H9 (cell line): Measurements from ENCODE around the gene DHCR24. TPM values are rescaled to one million over a fixed set of nuclear protein-coding genes. Genes with fewer than 3 reads are reported as not detected.

ENCODE experiments used
- DNase-seq: peaks from one replicate; pipeline ENCODE4 v3.0.0-alpha.2; 2017
- H2AFZ ChIP-seq: one replicate; pipeline ENCODE4 v1.6.1; 2013; ENCODE audit warnings: mild to moderate bottlenecking, low read length, control low read depth, moderate library complexity
- H2AK5ac ChIP-seq: 2 replicates; pipeline ENCODE4 v1.6.1; 2013; ENCODE audit warnings: low read length, control low read depth, mixed read lengths; ENCODE audit not compliant: insufficient read length
- H2BK120ac ChIP-seq: one replicate; pipeline ENCODE4 v1.6.1; 2013; ENCODE audit warnings: low read depth, mild to moderate bottlenecking, low read length, control low read depth, inconsistent platforms; ENCODE audit not compliant: poor library complexity, severe bottlenecking
- H2BK12ac ChIP-seq: 2 replicates; pipeline ENCODE4 v1.6.1; 2013; ENCODE audit warnings: low read length, control low read depth, mixed read lengths, low read depth; ENCODE audit not compliant: insufficient read length
- H2BK15ac ChIP-seq: 2 replicates; pipeline ENCODE4 v1.6.1; 2013; ENCODE audit warnings: low read depth, low read length, control low read depth
- H2BK20ac ChIP-seq: one replicate; pipeline ENCODE4 v1.6.1; 2013; ENCODE audit warnings: low read depth, mild to moderate bottlenecking, low read length, control low read depth, inconsistent platforms; ENCODE audit not compliant: poor library complexity, severe bottlenecking
- H2BK5ac ChIP-seq: 2 replicates; pipeline ENCODE4 v1.6.1; 2013; ENCODE audit warnings: low read length, control low read depth, mixed read lengths; ENCODE audit not compliant: insufficient read length
- H3K14ac ChIP-seq: 2 replicates; pipeline ENCODE4 v1.6.1; 2013; ENCODE audit warnings: low read length, control low read depth; ENCODE audit not compliant: insufficient read depth
- H3K18ac ChIP-seq: 2 replicates; pipeline ENCODE4 v1.6.1; 2013; ENCODE audit warnings: low read depth, mild to moderate bottlenecking, mixed read lengths, low read length, control low read depth; ENCODE audit not compliant: insufficient read length
- H3K23ac ChIP-seq: 2 replicates; pipeline ENCODE4 v1.6.1; 2013; ENCODE audit warnings: low read length, control low read depth, mixed read lengths, low read depth; ENCODE audit not compliant: insufficient read length
- H3K23me2 ChIP-seq: 2 replicates; pipeline ENCODE4 v1.6.1; 2013; ENCODE audit warnings: low read depth, mild to moderate bottlenecking, mixed read lengths, low read length, control low read depth; ENCODE audit not compliant: insufficient read length, poor library complexity, severe bottlenecking
- H3K27ac ChIP-seq: 2 replicates; pipeline ENCODE4 v1.5.1; 2013; ENCODE audit warnings: low read length, control low read depth, mixed read lengths, low read depth; ENCODE audit not compliant: insufficient read length
- H3K27me3 ChIP-seq: 2 replicates; pipeline ENCODE4 v1.6.1; 2013; ENCODE audit warnings: low read length, control low read depth, inconsistent platforms; ENCODE audit not compliant: insufficient read depth
- H3K4ac ChIP-seq: 2 replicates; pipeline ENCODE4 v1.6.1; 2013; ENCODE audit warnings: low read depth, mild to moderate bottlenecking, control low read depth, inconsistent platforms, low read length, moderate library complexity
- H3K4me1 ChIP-seq: 2 replicates; pipeline ENCODE4 v1.6.1; 2013; ENCODE audit warnings: low read length, control low read depth, inconsistent platforms; ENCODE audit not compliant: insufficient read depth
- H3K4me2 ChIP-seq: 2 replicates; pipeline ENCODE4 v1.6.1; 2013; ENCODE audit warnings: low read length, control low read depth, mixed read lengths; ENCODE audit not compliant: insufficient read length, insufficient read depth
- H3K56ac ChIP-seq: 2 replicates; pipeline ENCODE4 v1.6.1; 2013; ENCODE audit warnings: low read depth, mild to moderate bottlenecking, mixed read lengths, low read length, control low read depth; ENCODE audit not compliant: insufficient read length
- H3K79me1 ChIP-seq: 2 replicates; pipeline ENCODE4 v1.6.1; 2013; ENCODE audit warnings: low read depth, mild to moderate bottlenecking, moderate library complexity, low read length, control low read depth, inconsistent platforms; ENCODE audit not compliant: insufficient read depth, poor library complexity, severe bottlenecking
- H3K79me2 ChIP-seq: 2 replicates; pipeline ENCODE4 v1.6.1; 2013; ENCODE audit warnings: low read length, control low read depth, inconsistent platforms; ENCODE audit not compliant: insufficient read depth
- H3K9ac ChIP-seq: 2 replicates; pipeline ENCODE4 v1.6.1; 2013; ENCODE audit warnings: low read length, control low read depth, mixed read lengths; ENCODE audit not compliant: insufficient read length; ENCODE audit errors: extremely low read depth
- H3K9me3 ChIP-seq: one replicate; pipeline ENCODE4 v1.6.1; 2013; ENCODE audit warnings: low read depth, low read length, inconsistent platforms; ENCODE audit not compliant: control insufficient read depth
- H3T11ph ChIP-seq: one replicate; pipeline ENCODE4 v1.6.1; 2013; ENCODE audit warnings: mild to moderate bottlenecking, low read length, control low read depth, inconsistent platforms
- H4K20me1 ChIP-seq: one replicate; pipeline ENCODE4 v1.6.1; 2013; ENCODE audit not compliant: control insufficient read depth, insufficient read length, insufficient read depth
- H4K5ac ChIP-seq: 2 replicates; pipeline ENCODE4 v1.6.1; 2013; ENCODE audit warnings: low read depth, mild to moderate bottlenecking, mixed read lengths, low read length, control low read depth; ENCODE audit not compliant: insufficient read length
- H4K8ac ChIP-seq: replicated peaks from 2 replicates; pipeline ENCODE4 v1.6.1; 2013; ENCODE audit warnings: low read length, control low read depth, mixed read lengths, low read depth; ENCODE audit not compliant: insufficient read length
- H4K91ac ChIP-seq: 2 replicates; pipeline ENCODE4 v1.6.1; 2013; ENCODE audit warnings: low read depth, mild to moderate bottlenecking, moderate library complexity, mixed read lengths, low read length, control low read depth; ENCODE audit not compliant: insufficient read length
- H3K27ac Mint-ChIP-seq, 3 experiments: 2 replicates in 2 of 3; 3 replicates in 1 of 3; pipeline ENCODE4 v1.8.0; 2020 to 2021; ENCODE audit warnings: mixed read lengths in 3 of 3, mild to moderate bottlenecking in 1 of 3, moderate library complexity in 1 of 3
- H3K27me3 Mint-ChIP-seq: 2 replicates; pipeline ENCODE4 v1.8.0; 2021; ENCODE audit warnings: low read depth, mild to moderate bottlenecking, moderate library complexity, mixed read lengths
- H3K36me3 Mint-ChIP-seq, 3 experiments: 2 replicates in 2 of 3; 3 replicates in 1 of 3; pipeline ENCODE4 v1.8.0; 2020 to 2021; ENCODE audit warnings: low read depth in 3 of 3, mixed read lengths in 3 of 3; ENCODE audit not compliant: insufficient read depth in 1 of 3
- H3K4me1 Mint-ChIP-seq, 2 experiments: 2 replicates each; pipeline ENCODE4 v1.8.0; 2020; ENCODE audit warnings: mixed read lengths in 2 of 2
- H3K4me3 Mint-ChIP-seq, 2 experiments: 2 replicates in 1 of 2; 3 replicates in 1 of 2; pipeline ENCODE4 v1.8.0; 2020 to 2021; ENCODE audit warnings: mild to moderate bottlenecking in 2 of 2, mixed read lengths in 2 of 2, moderate library complexity in 1 of 2
- H3K9me3 Mint-ChIP-seq, 2 experiments: 2 replicates in 1 of 2; 3 replicates in 1 of 2; pipeline ENCODE4 v1.8.0; 2020; ENCODE audit warnings: mild to moderate bottlenecking in 2 of 2, mixed read lengths in 2 of 2, moderate library complexity in 1 of 2
- WGBS: extraction: QIAGEN DNeasy Blood & Tissue Kit; methylation state at CpG from one replicate; pipeline ENCODE4 v1.1.7; 2013; ENCODE audit warnings: missing lambda C conversion rate, low lambda C conversion rate, mixed read lengths; ENCODE audit not compliant: insufficient read length; ENCODE audit errors: extremely low coverage; 5-methylcytosine and 5-hydroxymethylcytosine counted together
- total RNA-seq: library from RNA; stranded (reverse); gene quantifications from 2 replicates; pipeline ENCODE4 v1.2.1, GENCODE V29; 2021
- TF ChIP-seq, protein P1 (sequence below): fragments of 200-600 bp; sonication (generic); conservative IDR thresholded peaks from 3 replicates; pipeline ENCODE4 v1.8.0; 2021; ENCODE audit warnings: antibody characterized with exemption, mild to moderate bottlenecking

Gene DHCR24
- total RNA-seq, 1 experiment from 2014 or later = 318 TPM

DNA sequence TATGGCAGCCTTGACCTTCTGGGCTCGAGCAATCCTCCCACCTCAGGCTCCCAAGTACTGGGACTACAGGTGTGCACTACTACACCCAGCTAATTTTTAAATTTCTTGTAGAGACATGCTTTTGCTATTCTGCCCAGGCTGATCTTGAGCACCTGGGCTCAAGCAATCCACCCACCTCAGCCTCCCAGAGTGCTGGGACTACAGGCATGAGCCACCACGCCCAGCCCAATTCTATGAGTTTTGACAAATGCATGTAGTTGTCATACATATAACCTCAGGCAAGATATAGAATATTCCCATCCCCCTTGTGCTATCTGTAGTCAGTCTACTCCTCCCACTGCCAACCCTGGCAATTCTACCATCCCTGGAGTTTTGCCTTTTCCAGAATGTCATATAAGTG, 47.2 kb downstream of the DHCR24 start:
- no peak overlapping the region for H2AFZ ChIP-seq
- H2BK12ac ChIP-seq = no peak overlapping the region
- no peaks in the 10 kb centered on the region for H3K4me1 ChIP-seq
- H4K8ac ChIP-seq = no peak overlapping the region
- H2BK120ac ChIP-seq = no peak overlapping the region
- no peak overlapping the region for H3T11ph ChIP-seq
- H4K91ac ChIP-seq = no peak overlapping the region
- no peaks in the 10 kb centered on the region for H3K27me3 ChIP-seq
- H3K27ac ChIP-seq = no peak overlapping the region
- H3K27me3 Mint-ChIP-seq = peaks cover 8% of the 10 kb centered on the region
- no peak for DNase-seq
- TF ChIP-seq, protein P1, sequence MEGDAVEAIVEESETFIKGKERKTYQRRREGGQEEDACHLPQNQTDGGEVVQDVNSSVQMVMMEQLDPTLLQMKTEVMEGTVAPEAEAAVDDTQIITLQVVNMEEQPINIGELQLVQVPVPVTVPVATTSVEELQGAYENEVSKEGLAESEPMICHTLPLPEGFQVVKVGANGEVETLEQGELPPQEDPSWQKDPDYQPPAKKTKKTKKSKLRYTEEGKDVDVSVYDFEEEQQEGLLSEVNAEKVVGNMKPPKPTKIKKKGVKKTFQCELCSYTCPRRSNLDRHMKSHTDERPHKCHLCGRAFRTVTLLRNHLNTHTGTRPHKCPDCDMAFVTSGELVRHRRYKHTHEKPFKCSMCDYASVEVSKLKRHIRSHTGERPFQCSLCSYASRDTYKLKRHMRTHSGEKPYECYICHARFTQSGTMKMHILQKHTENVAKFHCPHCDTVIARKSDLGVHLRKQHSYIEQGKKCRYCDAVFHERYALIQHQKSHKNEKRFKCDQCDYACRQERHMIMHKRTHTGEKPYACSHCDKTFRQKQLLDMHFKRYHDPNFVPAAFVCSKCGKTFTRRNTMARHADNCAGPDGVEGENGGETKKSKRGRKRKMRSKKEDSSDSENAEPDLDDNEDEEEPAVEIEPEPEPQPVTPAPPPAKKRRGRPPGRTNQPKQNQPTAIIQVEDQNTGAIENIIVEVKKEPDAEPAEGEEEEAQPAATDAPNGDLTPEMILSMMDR = no peak
- no peak overlapping the region for H3K27ac Mint-ChIP-seq
- H3K4ac ChIP-seq = no peak overlapping the region
- no peak overlapping the region for H2AK5ac ChIP-seq
- no peaks in the 10 kb centered on the region; a peak in 1 of 5 replicates for H3K9me3 Mint-ChIP-seq
- no peak overlapping the region for H3K4me3 Mint-ChIP-seq
- no peaks in the 10 kb centered on the region for H3K79me1 ChIP-seq
- no peaks in the 10 kb centered on the region for H3K9me3 ChIP-seq
- no peak overlapping the region for H3K23ac ChIP-seq
- no peak overlapping the region for H2BK15ac ChIP-seq
- H4K5ac ChIP-seq = no peak overlapping the region
- no peaks in the 10 kb centered on the region for H3K23me2 ChIP-seq
- no peak overlapping the region for H3K9ac ChIP-seq
- no peaks in the 10 kb centered on the region for H4K20me1 ChIP-seq
- no peak overlapping the region for H3K56ac ChIP-seq
- no peak overlapping the region for H2BK5ac ChIP-seq
- no peaks in the 10 kb centered on the region for H3K79me2 ChIP-seq
- no peak overlapping the region for H3K18ac ChIP-seq
- H3K14ac ChIP-seq = no peak overlapping the region
- H3K4me1 Mint-ChIP-seq = peaks cover 0 to 8% of the 10 kb centered on the region in 2 experiments; a peak in 2 of 4 replicates
- H3K36me3 Mint-ChIP-seq = peaks cover 0 to 1% (median 0%) of the 10 kb centered on the region in 3 experiments; a peak in 1 of 7 replicates
- no peak overlapping the region for H2BK20ac ChIP-seq
- H3K4me2 ChIP-seq = no peak overlapping the region
- no CpG with 5 or more reads among the region's 2 CpGs for WGBS
